ENCODE measurements around the gene GRHL1.
"Not testable (repeated sequence)": the region's sequence is repeated elsewhere in the genome, so short reads cannot be mapped to it uniquely, and the experiment has no call there.

GRHL1 gene

DNA sequence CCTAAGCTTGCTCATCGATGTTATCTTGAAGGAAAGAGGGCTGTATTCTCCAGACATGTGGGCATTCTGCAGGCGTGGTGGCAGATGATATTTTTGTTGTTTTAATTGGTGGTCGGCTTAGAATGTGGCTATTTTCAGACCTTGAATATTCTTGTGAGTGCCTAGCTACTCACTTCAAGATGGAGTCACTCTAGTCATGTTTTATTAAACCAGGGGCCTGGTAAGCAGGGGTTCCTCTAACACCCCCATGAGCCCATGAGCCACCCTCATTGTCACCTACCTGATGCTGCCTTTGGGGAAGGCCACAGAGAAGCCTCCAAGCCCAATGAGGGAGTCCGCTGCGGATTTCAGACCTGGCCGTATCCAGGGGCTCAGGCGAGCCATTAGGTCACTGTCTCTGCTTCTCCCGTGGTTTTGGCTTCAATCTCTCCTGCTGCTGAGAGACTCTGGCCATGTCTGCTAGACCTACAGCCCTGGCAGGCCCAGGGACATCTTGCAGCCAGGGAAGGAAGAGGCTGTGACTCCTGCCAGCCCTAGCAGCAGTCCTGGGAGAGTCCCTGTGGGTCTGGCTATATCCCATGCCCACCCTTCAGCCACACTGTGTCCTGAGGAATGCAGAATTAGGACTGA is 75.6 kb downstream of the GRHL1 start:
- no peak for DNase-seq (ENCODE audit: low read depth in 2 of 2)

DNA sequence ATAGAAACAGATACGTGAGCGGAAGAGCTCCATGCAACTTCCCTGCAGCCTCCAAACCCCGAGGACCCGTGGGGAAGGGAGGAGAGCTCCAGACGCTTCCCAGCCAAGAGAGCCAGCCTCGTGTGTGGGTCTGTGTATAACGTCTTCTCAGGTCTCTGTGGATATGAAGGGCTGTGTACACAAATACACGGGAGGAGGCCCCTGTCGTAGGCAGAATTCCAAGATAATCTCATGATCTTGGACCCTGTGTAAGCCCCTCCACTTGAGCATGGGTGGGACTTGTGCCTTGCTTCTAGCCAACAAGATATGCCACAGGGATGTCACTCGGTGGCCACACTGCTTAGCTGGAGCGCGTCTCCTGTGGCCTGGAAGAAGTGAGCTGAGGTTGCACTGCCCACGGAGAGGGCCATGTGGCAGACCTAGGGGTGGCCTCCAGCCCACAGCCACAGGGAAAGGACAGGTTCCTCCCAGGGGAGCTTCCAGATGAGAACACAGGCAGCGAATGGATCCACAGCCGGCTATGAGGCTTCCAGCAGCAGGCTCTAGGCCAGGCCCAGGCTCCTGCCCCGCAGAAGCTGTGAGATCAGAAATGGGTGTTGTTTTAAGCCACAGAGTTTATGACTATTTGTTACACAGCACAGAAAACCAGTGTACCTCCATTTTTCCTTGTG is 76.3 kb downstream of the GRHL1 start:
- DNase-seq (ENCODE audit: low read depth in 2 of 2): no peak

GRCh38 chr2:10028407-10028987 is 77.0 kb downstream of the GRHL1 start:
- DNase-seq (ENCODE audit: low read depth in 2 of 2): no peak

- DNase-seq (ENCODE audit: low read depth in 2 of 2): peak; percentile 42 to 50
These were observed 77.7 kb downstream of the GRHL1 start for GRCh38 chr2:10028988-10029874.

DNA sequence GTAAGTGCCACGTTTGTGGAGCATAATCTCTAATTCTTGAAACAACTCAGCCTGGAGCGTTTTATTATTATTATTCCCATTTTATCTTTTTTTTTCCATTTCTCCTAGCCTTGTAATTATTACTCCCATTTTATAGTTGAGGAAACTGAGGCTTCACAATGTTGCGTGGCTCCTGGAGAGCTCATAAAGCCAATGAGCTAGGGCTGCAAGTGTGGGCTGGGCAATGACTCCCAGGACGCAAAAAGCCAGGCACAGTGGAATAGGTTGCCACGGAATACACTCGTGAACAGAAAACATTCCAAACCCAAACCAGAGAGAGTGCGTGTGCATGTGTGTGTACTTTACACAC is 78.4 kb downstream of the GRHL1 start:
- DNase-seq (ENCODE audit: low read depth in 2 of 2): no peak

- no peak for DNase-seq (ENCODE audit: low read depth in 2 of 2)
These were observed 78.8 kb downstream of the GRHL1 start for GRCh38 chr2:10030311-10030736.

DNA sequence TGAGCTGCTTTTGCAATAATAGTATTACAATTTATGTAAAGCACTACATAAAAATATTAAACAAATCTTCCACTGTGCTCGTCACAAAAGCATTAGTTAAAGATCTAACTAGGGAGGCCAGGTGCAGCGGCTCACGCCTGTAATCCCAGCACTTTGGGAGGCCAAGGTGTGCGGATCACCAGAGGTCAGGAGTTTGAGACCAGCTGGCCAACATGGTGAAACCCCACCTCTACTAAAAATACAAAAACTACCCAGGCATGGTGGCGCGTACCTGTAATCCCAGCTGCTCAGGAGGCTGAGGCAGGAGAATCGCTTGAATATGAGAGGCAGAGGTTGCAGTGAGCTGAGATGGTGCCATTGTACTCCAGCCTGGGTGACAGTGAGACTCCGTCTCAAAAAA is 79.3 kb downstream of the GRHL1 start:
- not testable (repeated sequence) for DNase-seq (ENCODE audit: low read depth in 2 of 2)

DNA sequence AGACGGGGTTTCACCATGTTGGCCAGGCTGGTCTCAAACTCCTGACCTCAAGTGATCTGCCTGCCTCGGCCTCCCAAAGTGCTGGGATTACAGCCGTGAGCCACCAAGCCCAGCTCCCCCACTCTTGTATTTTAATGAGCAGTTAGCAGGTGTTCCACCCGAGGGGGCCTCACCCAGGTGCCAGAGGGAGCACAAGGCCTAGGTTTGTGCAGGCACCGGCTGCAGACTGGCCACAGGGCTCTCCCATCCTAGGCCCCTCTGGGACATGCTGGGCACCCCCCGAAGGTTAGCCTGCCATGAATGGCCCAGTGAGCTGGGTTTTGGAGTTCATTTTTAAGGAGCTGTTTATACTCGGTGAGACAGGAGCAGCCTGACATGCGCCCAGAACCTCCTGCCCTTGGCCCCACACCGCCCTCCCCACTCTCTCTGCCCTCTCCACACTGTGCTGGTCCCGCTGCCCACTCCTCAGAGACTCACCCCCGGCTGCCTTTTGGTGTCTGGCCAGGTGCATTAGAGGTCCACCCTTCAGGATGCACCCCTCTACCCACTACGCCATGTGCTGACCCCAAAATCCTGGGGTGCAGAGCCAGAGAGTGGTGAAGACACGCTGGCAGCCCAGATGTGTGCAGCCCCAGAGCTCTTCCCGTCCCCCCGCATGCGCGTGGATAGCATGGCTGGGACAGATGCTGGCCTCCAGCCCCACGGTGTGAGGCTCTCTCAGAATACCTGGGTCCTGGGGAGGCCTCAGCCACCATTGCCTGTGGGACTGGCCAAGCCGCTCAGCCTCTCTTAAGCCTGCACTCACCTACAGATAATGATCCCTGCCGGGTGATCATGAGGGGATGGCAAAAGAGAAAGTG is 80.6 kb downstream of the GRHL1 start:
- DNase-seq (ENCODE audit: low read depth in 2 of 2): no peak

DNA sequence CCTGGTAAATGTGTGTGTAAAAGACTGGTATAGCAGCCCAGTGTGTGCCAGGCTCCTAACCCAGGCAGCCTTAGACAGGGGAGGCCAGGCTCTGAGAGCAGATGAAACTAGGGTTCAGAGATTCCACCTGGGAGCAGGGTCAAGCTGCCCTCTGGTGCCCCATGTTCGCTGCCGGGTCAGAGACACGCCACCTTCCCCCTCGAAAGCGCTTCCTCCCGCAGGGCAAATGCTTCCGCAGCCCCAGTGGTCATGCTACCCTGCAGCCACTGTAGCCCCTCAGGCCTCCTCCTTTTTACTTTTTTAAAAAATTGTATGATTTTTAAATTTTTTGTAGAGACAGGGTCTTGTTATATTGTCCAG is 81.2 kb downstream of the GRHL1 start:
- no peak for DNase-seq (ENCODE audit: low read depth in 2 of 2)

GRCh38 chr2:10033251-10034006 is 81.9 kb downstream of the GRHL1 start:
- no peak for DNase-seq (ENCODE audit: low read depth in 2 of 2)

DNA sequence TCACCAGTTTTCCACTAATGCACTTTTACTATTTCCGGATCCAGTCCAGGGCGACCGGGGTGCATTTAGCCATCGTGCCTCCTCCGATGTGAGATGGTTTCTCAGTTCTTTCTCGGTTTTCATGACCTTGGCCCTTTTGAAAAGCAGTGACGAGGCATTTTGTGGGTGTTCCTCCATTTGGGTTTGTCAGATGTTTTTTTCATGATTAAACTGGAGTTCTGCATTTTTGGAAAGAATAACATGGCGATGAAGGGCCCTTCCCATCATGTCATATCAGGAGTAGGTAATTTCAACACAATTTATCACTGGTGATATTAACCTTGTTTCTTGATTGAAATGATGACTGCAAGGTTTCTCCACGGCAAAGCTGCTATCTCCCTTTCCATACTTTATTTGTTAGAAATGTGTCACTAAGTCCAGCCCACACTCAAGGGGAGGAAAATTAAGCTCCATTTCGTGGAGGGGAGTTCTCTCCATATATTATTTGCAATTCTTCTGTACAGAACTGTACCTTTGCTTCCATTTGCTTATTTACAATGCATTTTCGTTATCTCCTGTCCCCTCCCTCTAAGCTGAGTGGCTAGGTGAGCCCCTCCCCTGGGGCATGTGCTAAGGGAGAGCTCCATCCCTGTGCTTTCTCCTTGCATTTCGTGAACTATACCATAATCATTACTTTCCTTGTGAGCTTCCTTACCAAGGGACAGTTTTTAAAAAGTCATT is 83.0 kb downstream of the GRHL1 start:
- DNase-seq (ENCODE audit: low read depth in 2 of 2): no peak

GRCh38 chr2:10035053-10035422 is 83.5 kb downstream of the GRHL1 start:
- no peak for DNase-seq (ENCODE audit: low read depth in 2 of 2)

- no peak for DNase-seq (ENCODE audit: low read depth in 2 of 2)
These were observed 84.1 kb downstream of the GRHL1 start for GRCh38 chr2:10035633-10036032.

GRCh38 chr2:10036095-10036884 is 84.8 kb downstream of the GRHL1 start:
- peak; percentile 22 to 38 for DNase-seq (ENCODE audit: low read depth in 2 of 2)

- no peak for DNase-seq (ENCODE audit: low read depth in 2 of 2)
These were observed 86.6 kb downstream of the GRHL1 start for GRCh38 chr2:10038123-10038522.

GRCh38 chr2:10038716-10039115 is 87.2 kb downstream of the GRHL1 start:
- DNase-seq (ENCODE audit: low read depth in 2 of 2): no peak

DNA sequence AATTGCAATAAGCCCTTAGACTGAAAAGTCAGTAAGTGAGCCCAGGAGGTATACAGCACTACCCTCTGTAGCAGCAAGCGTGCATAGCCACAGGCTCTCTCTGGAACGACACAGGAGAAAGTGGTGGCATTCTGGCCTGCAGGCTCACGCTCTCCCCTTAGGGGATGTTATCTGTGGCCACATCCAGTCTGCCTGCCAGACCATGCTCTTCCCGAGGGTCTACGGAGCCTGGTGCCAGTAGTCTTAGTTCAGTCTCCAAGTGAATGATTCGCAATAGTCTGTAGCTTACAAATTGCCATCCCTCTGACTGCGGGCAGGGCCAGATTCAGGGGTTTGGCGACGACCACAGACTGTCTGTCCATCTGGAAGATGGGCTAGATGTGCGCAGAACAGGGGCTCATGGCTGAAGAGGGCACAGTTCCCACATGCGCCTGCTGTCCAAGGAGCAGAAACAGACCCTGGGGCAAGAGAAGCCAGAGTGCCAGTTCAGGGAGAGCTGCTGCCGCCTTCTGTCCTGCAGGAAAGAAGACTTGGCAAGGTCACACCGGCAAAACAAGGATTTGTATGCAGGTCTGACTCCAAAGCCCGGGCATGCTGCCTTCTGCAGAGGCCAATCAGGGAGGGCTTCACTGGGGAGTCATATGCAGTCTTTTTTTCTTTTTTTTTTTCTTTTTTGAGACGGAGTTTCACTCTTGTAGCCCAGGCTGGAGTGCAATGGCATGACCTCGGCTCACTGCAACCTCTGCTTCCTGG is 88.3 kb downstream of the GRHL1 start:
- DNase-seq (ENCODE audit: low read depth in 2 of 2): no peak

DNA sequence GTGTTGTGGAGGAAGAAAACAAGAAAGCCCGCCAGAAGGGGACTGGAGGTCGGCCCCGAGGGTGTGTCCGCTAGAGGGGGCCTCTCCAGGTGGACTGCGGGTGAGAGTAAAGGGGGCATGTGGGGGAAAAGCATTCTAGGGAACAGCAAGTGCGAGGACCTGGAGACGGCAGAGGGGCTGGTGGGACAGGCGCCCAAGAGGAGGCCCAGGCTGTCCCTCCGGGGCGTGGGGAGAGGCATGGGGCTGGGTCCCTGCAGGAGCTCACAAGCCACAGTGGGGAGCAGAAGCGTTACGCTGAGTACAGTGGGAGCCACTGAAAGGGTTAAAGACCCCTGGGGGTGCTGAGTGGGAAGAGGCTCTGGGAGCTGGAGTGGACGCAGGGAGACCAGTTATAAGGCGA is 90.2 kb downstream of the GRHL1 start:
- DNase-seq (ENCODE audit: low read depth in 2 of 2): no peak
